Measurements from ENCODE around the gene SRRM3.

Gene SRRM3

GRCh38 chr7:76246804-76247389, 45.2 kb downstream of the SRRM3 start:
- H4K91ac ChIP-seq (ENCODE audit: low read length), result no peak overlapping the region
- no peak overlapping the region for H3K4ac ChIP-seq (ENCODE audit: low read depth in 1 of 2, low read length in 2 of 2)
- H3K9ac ChIP-seq (ENCODE audit: low read length), result no peak overlapping the region
- H3K27me3 ChIP-seq (ENCODE audit: control insufficient read depth in 1 of 2, insufficient read depth in 1 of 2, low read length in 2 of 2), result peaks cover 27 to 29% of the 10 kb centered on the region in 2 experiments
- H2BK15ac ChIP-seq (ENCODE audit: low read depth, poor library complexity, severe bottlenecking), result no peak overlapping the region
- no peak overlapping the region for H2AK5ac ChIP-seq (ENCODE audit: low read length, severe bottlenecking)
- no peak overlapping the region for H2BK5ac ChIP-seq (ENCODE audit: low read depth, low read length, poor library complexity, severe bottlenecking)
- H3K79me1 ChIP-seq (replicated peaks; ENCODE audit: low read length, poor library complexity, severe bottlenecking), result no peaks in the 10 kb centered on the region
- 47% methylated on average over 3 of the region's 5 CpGs for WGBS
- H3K14ac ChIP-seq (ENCODE audit: low read length in 2 of 2), result no peak overlapping the region
- H3K4me1 ChIP-seq (ENCODE audit: control insufficient read depth, insufficient read depth, low read depth, low read length), result peaks cover 2% of the 10 kb centered on the region
- no peak for DNase-seq
- no peak overlapping the region for H3K27ac ChIP-seq (ENCODE audit: low read length, poor library complexity, severe bottlenecking)
- no peak overlapping the region for H3K23ac ChIP-seq (ENCODE audit: low read length in 2 of 2)
- H2AFZ ChIP-seq (ENCODE audit: low read depth, low read length), result no peak overlapping the region
- no peak overlapping the region for H3K4me2 ChIP-seq (ENCODE audit: low read length, poor library complexity, severe bottlenecking)
- H3K18ac ChIP-seq (ENCODE audit: low read depth in 1 of 2, low read length in 2 of 2), result no peak overlapping the region
- no peak overlapping the region for H2BK120ac ChIP-seq (ENCODE audit: low read depth, low read length)
- no peak overlapping the region for H2BK12ac ChIP-seq (ENCODE audit: low read length in 2 of 2)
- H3K4me3 ChIP-seq (ENCODE audit: insufficient read depth in 1 of 2, low read depth in 1 of 2, low read length in 2 of 2), result no peak overlapping the region
- H3K9me3 ChIP-seq (ENCODE audit: control insufficient read depth, low read length), result no peaks in the 10 kb centered on the region
- peak overlapping the region; percentile 14 for H4K8ac ChIP-seq (ENCODE audit: low read length)
- no peaks in the 10 kb centered on the region for H3K36me3 ChIP-seq (ENCODE audit: control insufficient read depth in 1 of 2, insufficient read depth in 2 of 2, low read depth in 1 of 2, low read length in 2 of 2)

- no peaks in the 10 kb centered on the region for H3K36me3 ChIP-seq (ENCODE audit: control insufficient read depth in 1 of 2, insufficient read depth in 2 of 2, low read depth in 1 of 2, low read length in 2 of 2)
- H3K27ac ChIP-seq (ENCODE audit: low read length, poor library complexity, severe bottlenecking), result no peak overlapping the region
- H2AFZ ChIP-seq (ENCODE audit: low read depth, low read length), result no peak overlapping the region
- H3K4ac ChIP-seq (ENCODE audit: low read depth in 1 of 2, low read length in 2 of 2), result no peak overlapping the region
- H3K9me3 ChIP-seq (ENCODE audit: control insufficient read depth, low read length), result no peaks in the 10 kb centered on the region
- H3K18ac ChIP-seq (ENCODE audit: low read depth in 1 of 2, low read length in 2 of 2), result no peak overlapping the region
- H3K23ac ChIP-seq (ENCODE audit: low read length in 2 of 2), result no peak overlapping the region
- H2AK5ac ChIP-seq (ENCODE audit: low read length, severe bottlenecking), result no peak overlapping the region
- H3K27me3 ChIP-seq (ENCODE audit: control insufficient read depth in 1 of 2, insufficient read depth in 1 of 2, low read length in 2 of 2), result peaks cover 24 to 29% of the 10 kb centered on the region in 2 experiments
- no peak overlapping the region for H2BK15ac ChIP-seq (ENCODE audit: low read depth, poor library complexity, severe bottlenecking)
- H2BK12ac ChIP-seq (ENCODE audit: low read length in 2 of 2), result no peak overlapping the region
- no peaks in the 10 kb centered on the region for H3K79me1 ChIP-seq (replicated peaks; ENCODE audit: low read length, poor library complexity, severe bottlenecking)
- no peak overlapping the region for H3K9ac ChIP-seq (ENCODE audit: low read length)
- DNase-seq, result no peak
- no peak overlapping the region for H3K14ac ChIP-seq (ENCODE audit: low read length in 2 of 2)
- no peak overlapping the region for H4K91ac ChIP-seq (ENCODE audit: low read length)
- no peak overlapping the region for H3K4me3 ChIP-seq (ENCODE audit: insufficient read depth in 1 of 2, low read depth in 1 of 2, low read length in 2 of 2)
- H4K8ac ChIP-seq (ENCODE audit: low read length), result no peak overlapping the region
- 93% methylated on average over 10 of the region's 10 CpGs for WGBS
- H3K4me2 ChIP-seq (ENCODE audit: low read length, poor library complexity, severe bottlenecking), result no peak overlapping the region
- no peak overlapping the region for H2BK120ac ChIP-seq (ENCODE audit: low read depth, low read length)
- peaks cover 2% of the 10 kb centered on the region for H3K4me1 ChIP-seq (ENCODE audit: control insufficient read depth, insufficient read depth, low read depth, low read length)
- H2BK5ac ChIP-seq (ENCODE audit: low read depth, low read length, poor library complexity, severe bottlenecking), result no peak overlapping the region
These were observed 46.2 kb downstream of the SRRM3 start for GRCh38 chr7:76247938-76248337.

GRCh38 chr7:76252021-76252420, 50.3 kb downstream of the SRRM3 start:
- Histone ChIP-seq H2BK12ac (ENCODE audit: low read length in 2 of 2) (no peak overlapping the region), H3K27ac (ENCODE audit: low read length, poor library complexity, severe bottlenecking) (no peak overlapping the region), H4K8ac (ENCODE audit: low read length) (no peak overlapping the region), H2AFZ (ENCODE audit: low read depth, low read length) (no peak overlapping the region), H3K18ac (ENCODE audit: low read depth in 1 of 2, low read length in 2 of 2) (no peak overlapping the region), H3K9ac (ENCODE audit: low read length) (no peak overlapping the region), H3K36me3 (ENCODE audit: control insufficient read depth in 1 of 2, insufficient read depth in 2 of 2, low read depth in 1 of 2, low read length in 2 of 2) (no peaks in the 10 kb centered on the region), H3K4ac (ENCODE audit: low read depth in 1 of 2, low read length in 2 of 2) (no peak overlapping the region), H2BK120ac (ENCODE audit: low read depth, low read length) (no peak overlapping the region), H3K4me1 (ENCODE audit: control insufficient read depth, insufficient read depth, low read depth, low read length) (no peaks in the 10 kb centered on the region), H3K23ac (ENCODE audit: low read length in 2 of 2) (no peak overlapping the region), H2AK5ac (ENCODE audit: low read length, severe bottlenecking) (no peak overlapping the region), H2BK15ac (ENCODE audit: low read depth, poor library complexity, severe bottlenecking) (no peak overlapping the region), H3K14ac (ENCODE audit: low read length in 2 of 2) (no peak overlapping the region), H3K79me1 (replicated peaks; ENCODE audit: low read length, poor library complexity, severe bottlenecking) (no peaks in the 10 kb centered on the region), H3K4me2 (ENCODE audit: low read length, poor library complexity, severe bottlenecking) (no peak overlapping the region), H2BK5ac (ENCODE audit: low read depth, low read length, poor library complexity, severe bottlenecking) (no peak overlapping the region), H4K91ac (ENCODE audit: low read length) (no peak overlapping the region), H3K9me3 (ENCODE audit: control insufficient read depth, low read length) (no peaks in the 10 kb centered on the region), H3K27me3 (ENCODE audit: control insufficient read depth in 1 of 2, insufficient read depth in 1 of 2, low read length in 2 of 2) (peaks cover 10 to 21% of the 10 kb centered on the region in 2 experiments), H3K4me3 (ENCODE audit: insufficient read depth in 1 of 2, low read depth in 1 of 2, low read length in 2 of 2) (no peak overlapping the region)
- no peak for DNase-seq
- WGBS, result 77% methylated on average over 5 of the region's 6 CpGs

GRCh38 chr7:76254781-76255180, 53.1 kb downstream of the SRRM3 start:
- H3K23ac ChIP-seq (ENCODE audit: low read length in 2 of 2), result no peak overlapping the region
- H2BK5ac ChIP-seq (ENCODE audit: low read depth, low read length, poor library complexity, severe bottlenecking), result no peak overlapping the region
- no peak overlapping the region for H3K4me2 ChIP-seq (ENCODE audit: low read length, poor library complexity, severe bottlenecking)
- H4K8ac ChIP-seq (ENCODE audit: low read length), result no peak overlapping the region
- peaks cover 15 to 23% of the 10 kb centered on the region in 2 experiments for H3K27me3 ChIP-seq (ENCODE audit: control insufficient read depth in 1 of 2, insufficient read depth in 1 of 2, low read length in 2 of 2)
- H3K4me3 ChIP-seq (ENCODE audit: insufficient read depth in 1 of 2, low read depth in 1 of 2, low read length in 2 of 2), result no peak overlapping the region
- H2BK120ac ChIP-seq (ENCODE audit: low read depth, low read length), result no peak overlapping the region
- DNase-seq, result no peak
- no peak overlapping the region for H4K91ac ChIP-seq (ENCODE audit: low read length)
- H3K14ac ChIP-seq (ENCODE audit: low read length in 2 of 2), result no peak overlapping the region
- 76% methylated on average over 3 of the region's 4 CpGs for WGBS
- no peaks in the 10 kb centered on the region for H3K36me3 ChIP-seq (ENCODE audit: control insufficient read depth in 1 of 2, insufficient read depth in 2 of 2, low read depth in 1 of 2, low read length in 2 of 2)
- H3K18ac ChIP-seq (ENCODE audit: low read depth in 1 of 2, low read length in 2 of 2), result no peak overlapping the region
- H2AK5ac ChIP-seq (ENCODE audit: low read length, severe bottlenecking), result no peak overlapping the region
- H2AFZ ChIP-seq (ENCODE audit: low read depth, low read length), result no peak overlapping the region
- H2BK12ac ChIP-seq (ENCODE audit: low read length in 2 of 2), result no peak overlapping the region
- no peak overlapping the region for H3K9ac ChIP-seq (ENCODE audit: low read length)
- peaks cover 3% of the 10 kb centered on the region for H3K4me1 ChIP-seq (ENCODE audit: control insufficient read depth, insufficient read depth, low read depth, low read length)
- no peak overlapping the region for H3K27ac ChIP-seq (ENCODE audit: low read length, poor library complexity, severe bottlenecking)
- no peak overlapping the region for H3K4ac ChIP-seq (ENCODE audit: low read depth in 1 of 2, low read length in 2 of 2)
- no peak overlapping the region for H2BK15ac ChIP-seq (ENCODE audit: low read depth, poor library complexity, severe bottlenecking)
- H3K79me1 ChIP-seq (replicated peaks; ENCODE audit: low read length, poor library complexity, severe bottlenecking), result no peaks in the 10 kb centered on the region
- no peaks in the 10 kb centered on the region for H3K9me3 ChIP-seq (ENCODE audit: control insufficient read depth, low read length)

All from mesenchymal stem cell (in vitro differentiated cells and primary cell).